Measurements from ENCODE around the gene PARS2. TPM values are rescaled to one million over a fixed set of nuclear protein-coding genes. Genes with fewer than 3 reads are reported as not detected.

Gene PARS2
- total and polyA plus RNA-seq, 4 donors, result 1.3 to 4.3 (median 2.7) TPM

GRCh38 chr1:54751426-54751825, 12.9 kb downstream of the PARS2 start:
- DNase-seq, result no peak
- ATAC-seq (ENCODE audit: insufficient read depth, low FRiP score), result no peak
- no peak for TF ChIP-seq CTCF (IDR thresholded peaks at IDR 0.05; ENCODE audit: control extremely low read depth, extremely low read depth)
- no peak overlapping the region for H3K9ac ChIP-seq (ENCODE audit: insufficient read depth in 1 of 2, low read length in 2 of 2)
- H3K4me1 ChIP-seq (ENCODE audit: control insufficient read depth in 5 of 5, insufficient read depth in 5 of 5, low read length in 5 of 5), result peaks cover 0 to 3% (median 0%) of the 10 kb centered on the region in 5 donors
- H3K9me3 ChIP-seq (ENCODE audit: control insufficient read depth in 4 of 4, insufficient read depth in 3 of 4, low read length in 3 of 4), result no peaks in the 10 kb centered on the region
- H3K27me3 ChIP-seq (ENCODE audit: control insufficient read depth in 3 of 3, insufficient read depth in 3 of 3, low read length in 2 of 3), result no peaks in the 10 kb centered on the region
- H3K36me3 ChIP-seq (ENCODE audit: control insufficient read depth in 4 of 4, insufficient read depth in 4 of 4, low read length in 4 of 4), result no peaks in the 10 kb centered on the region
- H3K27ac ChIP-seq (ENCODE audit: low read depth in 1 of 2, low read length in 1 of 2), result no peak overlapping the region
- 73 to 79% methylated on average over 4 of the region's 4 CpGs for WGBS, 2 donors
- H3K4me3 ChIP-seq, result no peak overlapping the region

- H3K9ac ChIP-seq (ENCODE audit: insufficient read depth in 1 of 2, low read length in 2 of 2), result no peak overlapping the region
- 68 to 87% methylated on average over 6 of the region's 6 CpGs for WGBS, 2 donors
- H3K36me3 ChIP-seq (ENCODE audit: control insufficient read depth in 4 of 4, insufficient read depth in 4 of 4, low read length in 4 of 4), result peaks cover 0 to under 1% (median 0%) of the 10 kb centered on the region in 4 donors
- no peak overlapping the region for H3K4me3 ChIP-seq
- H3K27ac ChIP-seq (ENCODE audit: low read depth in 1 of 2, low read length in 1 of 2), result no peak overlapping the region
- no peaks in the 10 kb centered on the region for H3K27me3 ChIP-seq (ENCODE audit: control insufficient read depth in 3 of 3, insufficient read depth in 3 of 3, low read length in 2 of 3)
- DNase-seq (no peak), ATAC-seq (ENCODE audit: insufficient read depth, low FRiP score) (no peak)
- no peaks in the 10 kb centered on the region for H3K9me3 ChIP-seq (ENCODE audit: control insufficient read depth in 4 of 4, insufficient read depth in 3 of 4, low read length in 3 of 4)
- peaks cover 0 to 3% (median 0%) of the 10 kb centered on the region in 5 donors for H3K4me1 ChIP-seq (ENCODE audit: control insufficient read depth in 5 of 5, insufficient read depth in 5 of 5, low read length in 5 of 5)
- TF ChIP-seq CTCF (IDR thresholded peaks at IDR 0.05; ENCODE audit: control extremely low read depth, extremely low read depth), result no peak
Measured at GRCh38 chr1:54750596-54750995, 13.7 kb downstream of the PARS2 start.

- 90% methylated on average over 14 of the region's 14 CpGs for WGBS, 2 donors
Measured at GRCh38 chr1:54748094-54748835, 16.1 kb downstream of the PARS2 start.

More at GRCh38 chr1:54748094-54748835, 16.1 kb downstream of the PARS2 start:
- ATAC-seq (ENCODE audit: insufficient read depth, low FRiP score) (no peak), DNase-seq (no peak)
- Histone ChIP-seq H3K27ac (ENCODE audit: low read depth in 1 of 2, low read length in 1 of 2) (no peak overlapping the region), H3K36me3 (ENCODE audit: control insufficient read depth in 4 of 4, insufficient read depth in 4 of 4, low read length in 4 of 4) (peaks cover 0 to 10% (median 4%) of the 10 kb centered on the region in 4 donors), H3K9me3 (ENCODE audit: control insufficient read depth in 4 of 4, insufficient read depth in 3 of 4, low read length in 3 of 4) (no peaks in the 10 kb centered on the region), H3K27me3 (ENCODE audit: control insufficient read depth in 3 of 3, insufficient read depth in 3 of 3, low read length in 2 of 3) (no peaks in the 10 kb centered on the region), H3K9ac (ENCODE audit: insufficient read depth in 1 of 2, low read length in 2 of 2) (no peak overlapping the region), H3K4me3 (no peak overlapping the region), H3K4me1 (ENCODE audit: control insufficient read depth in 5 of 5, insufficient read depth in 5 of 5, low read length in 5 of 5) (peaks cover 0 to 3% (median 0%) of the 10 kb centered on the region in 5 donors)
- TF ChIP-seq CTCF (IDR thresholded peaks at IDR 0.05; ENCODE audit: control extremely low read depth, extremely low read depth), result no peak

All from lung (tissue), 12 donors.